ENCODE measurements around the gene PCK2. TPM values are rescaled to one million over a fixed set of nuclear protein-coding genes. Genes with fewer than 3 reads are reported as not detected.
"Not testable (repeated sequence)": the region's sequence is repeated elsewhere in the genome, so short reads cannot be mapped to it uniquely, and the experiment has no call there.

PCK2 gene
- total RNA-seq, 1 experiment from 2014 or later, result 48.9 TPM

GRCh38 chr14:24103451-24103850 is 9.3 kb downstream of the PCK2 start:
- Histone ChIP-seq H3K9me3 (ENCODE audit: control insufficient read depth, low read depth, low read length) (no peaks in the 10 kb centered on the region), H4K91ac (ENCODE audit: insufficient read length, low read depth, low read length) (no peak overlapping the region), H3K27ac (ENCODE audit: insufficient read length, low read depth, low read length) (no peak overlapping the region), H3K14ac (ENCODE audit: insufficient read depth, low read length) (no peak overlapping the region), H3K23me2 (ENCODE audit: insufficient read length, low read depth, low read length, poor library complexity, severe bottlenecking) (no peaks in the 10 kb centered on the region), H3K79me2 (ENCODE audit: insufficient read depth, low read length) (no peaks in the 10 kb centered on the region), H2BK20ac (ENCODE audit: low read depth, low read length, poor library complexity, severe bottlenecking) (no peak overlapping the region), H2BK120ac (ENCODE audit: low read depth, low read length, poor library complexity, severe bottlenecking) (no peak overlapping the region), H2BK5ac (ENCODE audit: insufficient read length, low read length) (no peak overlapping the region), H3K23ac (ENCODE audit: insufficient read length, low read depth, low read length) (no peak overlapping the region), H3K4ac (ENCODE audit: low read depth, low read length) (no peak overlapping the region), H4K20me1 (ENCODE audit: control insufficient read depth, insufficient read depth, insufficient read length) (no peaks in the 10 kb centered on the region), H3K4me2 (ENCODE audit: insufficient read depth, insufficient read length, low read length) (no peak overlapping the region), H3K18ac (ENCODE audit: insufficient read length, low read depth, low read length) (no peak overlapping the region), H2AK5ac (ENCODE audit: insufficient read length, low read length) (no peak overlapping the region), H3K56ac (ENCODE audit: insufficient read length, low read depth, low read length) (no peak overlapping the region), H3K9ac (ENCODE audit: extremely low read depth, insufficient read length, low read length) (no peak overlapping the region), H4K8ac (replicated peaks; ENCODE audit: insufficient read length, low read depth, low read length) (no peak overlapping the region), H3K27me3 (ENCODE audit: insufficient read depth, low read length) (no peaks in the 10 kb centered on the region), H3K4me1 (ENCODE audit: insufficient read depth, low read length) (no peaks in the 10 kb centered on the region), H4K5ac (ENCODE audit: insufficient read length, low read depth, low read length) (no peak overlapping the region), H2AFZ (ENCODE audit: low read length) (no peak overlapping the region), H3K79me1 (ENCODE audit: insufficient read depth, low read depth, low read length, poor library complexity, severe bottlenecking) (no peaks in the 10 kb centered on the region), H2BK15ac (ENCODE audit: low read depth, low read length) (no peak overlapping the region), H2BK12ac (ENCODE audit: insufficient read length, low read depth, low read length) (no peak overlapping the region), H3T11ph (ENCODE audit: low read length) (no peak overlapping the region)
- no peak for DNase-seq
- H3K4me3 Mint-ChIP-seq, result no peak overlapping the region
- H3K36me3 Mint-ChIP-seq (ENCODE audit: insufficient read depth in 1 of 3, low read depth in 3 of 3), result peaks cover 54 to 63% (median 61%) of the 10 kb centered on the region in 3 experiments
- H3K9me3 Mint-ChIP-seq, result peaks cover 18 to 19% of the 10 kb centered on the region in 2 experiments
- H3K27ac Mint-ChIP-seq, result no peak overlapping the region
- WGBS (ENCODE audit: extremely low coverage, insufficient read length, low lambda C conversion rate), result no CpG with 5 or more reads among the region's 13 CpGs
- TF ChIP-seq CTCF (conservative IDR thresholded peaks at IDR 0.05), result no peak
- H3K27me3 Mint-ChIP-seq (ENCODE audit: low read depth), result no peaks in the 10 kb centered on the region
- no peaks in the 10 kb centered on the region; a peak in 2 of 4 replicates for H3K4me1 Mint-ChIP-seq

- H2BK5ac ChIP-seq (ENCODE audit: insufficient read length, low read length); H4K91ac ChIP-seq (ENCODE audit: insufficient read length, low read depth, low read length); H2AK5ac ChIP-seq (ENCODE audit: insufficient read length, low read length); H3T11ph ChIP-seq (ENCODE audit: low read length); H3K9me3 ChIP-seq (ENCODE audit: control insufficient read depth, low read depth, low read length); H3K4me3 Mint-ChIP-seq; H2BK15ac ChIP-seq (ENCODE audit: low read depth, low read length); H3K27me3 ChIP-seq (ENCODE audit: insufficient read depth, low read length); H3K79me2 ChIP-seq (ENCODE audit: insufficient read depth, low read length); H3K4me2 ChIP-seq (ENCODE audit: insufficient read depth, insufficient read length, low read length); H2BK20ac ChIP-seq (ENCODE audit: low read depth, low read length, poor library complexity, severe bottlenecking); H3K4ac ChIP-seq (ENCODE audit: low read depth, low read length); H3K4me1 ChIP-seq (ENCODE audit: insufficient read depth, low read length); DNase-seq; H3K23me2 ChIP-seq (ENCODE audit: insufficient read length, low read depth, low read length, poor library complexity, severe bottlenecking); H3K27me3 Mint-ChIP-seq (ENCODE audit: low read depth); H3K18ac ChIP-seq (ENCODE audit: insufficient read length, low read depth, low read length); H4K20me1 ChIP-seq (ENCODE audit: control insufficient read depth, insufficient read depth, insufficient read length); H3K23ac ChIP-seq (ENCODE audit: insufficient read length, low read depth, low read length); H4K8ac ChIP-seq (replicated peaks; ENCODE audit: insufficient read length, low read depth, low read length); H2BK120ac ChIP-seq (ENCODE audit: low read depth, low read length, poor library complexity, severe bottlenecking); H3K27ac ChIP-seq (ENCODE audit: insufficient read length, low read depth, low read length); H3K9ac ChIP-seq (ENCODE audit: extremely low read depth, insufficient read length, low read length); H3K79me1 ChIP-seq (ENCODE audit: insufficient read depth, low read depth, low read length, poor library complexity, severe bottlenecking); H4K5ac ChIP-seq (ENCODE audit: insufficient read length, low read depth, low read length); H3K56ac ChIP-seq (ENCODE audit: insufficient read length, low read depth, low read length); H2BK12ac ChIP-seq (ENCODE audit: insufficient read length, low read depth, low read length); H2AFZ ChIP-seq (ENCODE audit: low read length); H3K14ac ChIP-seq (ENCODE audit: insufficient read depth, low read length); H3K4me1 Mint-ChIP-seq: not testable (repeated sequence)
- no CpG with 5 or more reads among the region's 8 CpGs for WGBS (ENCODE audit: extremely low coverage, insufficient read length, low lambda C conversion rate)
- 0 out of 7 replicates have a peak overlapping the region, but pooled peaks of 1 of the 3 experiments have one; percentile 53 for H3K27ac Mint-ChIP-seq
- peaks cover 18 to 19% of the 10 kb centered on the region in 2 experiments for H3K9me3 Mint-ChIP-seq
- H3K36me3 Mint-ChIP-seq (ENCODE audit: insufficient read depth in 1 of 3, low read depth in 3 of 3), result peaks cover 37 to 42% (median 42%) of the 10 kb centered on the region in 3 experiments
Observed at GRCh38 chr14:24105609-24106239, 11.6 kb downstream of the PCK2 start.

All from H9 (cell line).